GM21619 (cell line): ENCODE results near the gene SUGP1.

Experiments
- ATAC-seq: cut with Tn5 transposase; IDR thresholded peaks from one replicate; pipeline ENCODE4 v1.9.1; 2021; ENCODE audit not compliant: unreplicated experiment

Gene SUGP1

DNA sequence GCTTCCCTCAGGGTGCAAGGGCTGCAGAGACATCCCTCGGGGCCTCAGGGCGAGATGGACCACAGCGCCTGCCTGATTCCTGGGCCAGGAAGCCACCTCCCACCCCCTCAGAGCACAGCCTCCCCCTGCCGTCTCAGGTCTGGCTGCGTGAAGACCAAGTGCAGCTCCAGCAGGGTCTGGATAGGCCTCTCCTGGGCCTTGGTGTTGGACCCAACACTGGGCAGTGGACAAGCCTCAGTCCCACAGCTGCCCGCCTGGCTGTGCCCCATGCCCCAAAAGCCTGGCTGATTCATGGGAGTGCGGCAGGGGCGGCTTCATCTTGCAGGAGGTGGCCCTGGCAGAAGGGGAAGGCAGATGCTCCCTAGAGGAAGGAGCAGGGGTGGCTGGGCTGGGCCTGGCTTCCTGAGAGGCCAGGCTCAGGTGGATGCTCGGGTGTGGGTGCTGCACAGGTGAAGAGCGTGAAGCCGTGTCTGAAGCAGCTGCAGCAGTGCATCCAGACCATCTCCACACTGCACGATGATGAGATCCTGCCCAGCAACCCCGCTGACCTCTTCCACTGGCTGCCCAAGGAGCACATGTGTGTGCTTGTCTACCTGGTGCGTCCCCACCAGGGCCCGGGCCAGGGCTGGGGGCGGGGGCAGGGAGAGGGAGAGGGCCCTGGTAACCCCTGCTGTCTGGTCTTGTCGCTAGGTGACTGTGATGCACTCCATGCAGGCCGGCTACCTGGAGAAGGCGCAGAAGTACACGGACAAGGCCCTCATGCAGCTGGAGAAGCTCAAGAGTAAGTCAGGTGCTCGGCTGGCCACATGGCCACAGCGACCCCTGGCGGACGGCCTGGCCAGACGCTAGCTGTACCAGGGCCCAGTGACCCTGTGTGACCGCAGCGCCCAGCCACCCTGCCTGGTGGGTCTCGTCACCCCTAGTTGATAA, 22.0 kb upstream of the SUGP1 start:
- ATAC-seq, result no peak

DNA sequence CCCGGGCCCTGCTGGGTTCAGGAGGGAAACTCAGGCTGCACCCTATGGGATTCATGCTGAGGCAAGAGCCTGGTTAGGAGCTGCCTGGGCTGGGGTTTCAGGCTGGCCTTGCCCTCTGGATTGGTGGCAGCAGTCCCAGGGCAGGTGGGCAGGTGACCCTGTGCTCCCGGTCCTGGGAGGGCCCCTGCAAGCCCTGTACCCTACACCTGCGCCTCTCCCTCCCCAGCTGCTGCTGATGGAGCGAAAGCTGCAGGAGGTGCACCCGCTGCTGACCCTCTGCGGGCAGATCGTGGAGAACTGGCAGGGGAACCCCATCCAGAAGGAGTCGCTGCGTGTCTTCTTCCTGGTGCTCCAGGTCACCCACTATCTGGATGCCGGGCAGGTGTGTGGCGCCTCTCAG, 20.7 kb upstream of the SUGP1 start:
- ATAC-seq, result no peak

DNA sequence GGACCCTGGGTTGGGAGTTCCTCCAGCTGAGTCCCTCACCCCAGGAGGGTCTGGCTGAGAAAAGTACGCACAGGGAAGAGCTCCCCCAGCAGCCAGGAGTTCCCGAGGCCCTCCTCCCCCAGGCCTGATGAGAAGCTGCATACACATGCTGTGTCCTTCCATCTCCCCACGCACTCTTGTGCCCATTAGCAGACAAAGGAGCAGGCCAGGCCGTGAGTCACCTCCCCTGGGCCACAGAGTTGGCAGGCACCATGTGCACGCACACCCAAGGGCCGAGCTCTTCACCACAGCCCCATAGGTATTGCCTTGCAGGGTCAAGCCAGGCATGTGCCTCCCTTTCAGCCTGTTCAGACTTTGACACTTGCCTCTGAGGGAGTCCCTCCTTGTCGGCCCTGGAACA, 17.8 kb upstream of the SUGP1 start:
- no peak for ATAC-seq

DNA sequence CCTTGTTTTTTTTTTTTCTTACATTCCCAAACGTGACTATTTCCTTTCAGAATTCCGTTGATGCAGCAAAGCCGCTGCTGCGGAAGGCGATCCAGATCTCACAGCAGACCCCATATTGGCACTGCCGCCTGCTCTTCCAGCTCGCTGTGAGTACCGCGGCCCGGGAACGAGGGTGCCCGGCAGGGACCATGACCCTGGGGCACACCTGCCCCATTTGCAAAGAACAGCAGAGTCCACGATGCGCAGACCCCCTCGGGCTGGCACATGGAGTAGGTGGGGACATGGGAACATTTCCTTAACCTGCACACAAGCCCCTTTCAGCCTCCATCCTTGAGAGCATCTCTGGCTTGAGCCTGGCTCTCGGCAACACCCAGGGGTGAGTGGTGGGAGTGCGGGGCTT, 16.8 kb upstream of the SUGP1 start:
- no peak for ATAC-seq

DNA sequence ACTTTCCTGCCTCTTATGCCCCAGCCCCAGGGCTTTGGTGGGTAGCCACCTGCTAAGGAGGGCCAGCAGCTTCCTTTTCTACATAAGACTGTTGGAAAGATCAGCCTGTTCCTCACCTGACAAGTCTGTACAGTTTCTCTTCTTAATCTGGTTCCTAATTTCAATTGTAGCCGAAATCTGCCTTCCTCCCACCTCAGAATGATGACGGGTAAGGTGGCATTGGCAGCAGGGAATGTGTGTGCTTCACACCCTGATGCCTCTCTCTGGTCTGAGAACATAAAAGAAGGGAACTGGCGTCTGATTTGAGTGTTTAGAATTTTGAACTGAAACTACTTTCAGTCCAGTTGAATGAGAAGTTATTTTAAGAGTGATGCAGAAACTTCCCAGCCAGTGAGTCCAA, 16.3 kb upstream of the SUGP1 start:
- ATAC-seq, result no peak

DNA sequence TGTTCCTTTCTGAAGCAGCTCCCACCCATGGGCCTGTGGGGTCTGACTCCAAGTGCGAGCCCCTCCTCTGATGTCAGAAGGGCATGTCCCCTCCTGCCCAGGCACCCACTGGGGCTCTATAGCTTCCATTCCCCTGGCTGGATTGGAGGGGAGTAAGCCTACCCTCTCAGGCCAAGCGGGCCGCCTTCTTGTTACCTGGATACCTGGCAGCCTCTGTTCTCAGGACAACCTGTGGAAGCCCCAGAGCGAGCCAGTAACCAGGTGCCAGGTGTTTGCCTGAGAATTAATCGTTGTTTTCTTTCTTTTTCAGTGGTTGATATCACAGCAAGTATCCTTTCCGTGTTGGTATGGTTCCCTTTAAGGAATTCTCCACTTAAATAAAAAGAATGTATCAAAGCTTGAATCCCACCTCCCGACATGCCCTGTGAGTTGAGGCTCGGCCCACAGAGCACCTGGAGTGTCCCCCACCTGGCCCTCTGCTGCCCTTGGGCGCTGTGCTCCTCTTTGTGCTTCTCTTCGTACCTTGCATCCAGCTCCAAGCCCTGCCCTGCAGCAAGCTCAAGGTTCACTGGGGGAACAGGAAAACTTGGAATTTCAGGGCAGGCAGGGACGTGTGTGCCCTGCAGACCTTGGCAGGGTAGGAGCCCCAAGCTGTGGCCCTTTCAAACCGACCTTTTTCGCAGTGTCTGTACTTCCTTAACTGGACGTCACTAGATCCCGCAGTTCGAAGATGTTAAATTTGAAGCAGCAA, 15.3 kb upstream of the SUGP1 start:
- no peak for ATAC-seq

DNA sequence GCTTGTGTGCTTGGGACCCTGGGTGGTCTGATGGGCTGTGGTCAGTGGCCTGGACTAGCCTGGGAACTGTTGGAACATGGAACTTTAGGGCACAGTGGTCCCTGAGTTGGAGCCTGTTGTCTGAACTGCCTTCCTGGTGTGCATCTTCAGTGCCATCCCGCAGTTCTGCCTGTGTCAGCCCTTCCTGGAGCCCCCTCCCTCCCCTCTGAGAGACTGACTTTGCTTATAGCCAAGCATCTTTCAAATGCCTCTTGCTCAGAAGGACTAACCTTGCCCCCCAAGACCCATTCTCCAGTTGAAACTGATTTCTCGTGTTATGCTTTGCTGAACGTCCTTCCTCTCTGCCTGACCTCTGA, 14.7 kb upstream of the SUGP1 start:
- no peak for ATAC-seq

DNA sequence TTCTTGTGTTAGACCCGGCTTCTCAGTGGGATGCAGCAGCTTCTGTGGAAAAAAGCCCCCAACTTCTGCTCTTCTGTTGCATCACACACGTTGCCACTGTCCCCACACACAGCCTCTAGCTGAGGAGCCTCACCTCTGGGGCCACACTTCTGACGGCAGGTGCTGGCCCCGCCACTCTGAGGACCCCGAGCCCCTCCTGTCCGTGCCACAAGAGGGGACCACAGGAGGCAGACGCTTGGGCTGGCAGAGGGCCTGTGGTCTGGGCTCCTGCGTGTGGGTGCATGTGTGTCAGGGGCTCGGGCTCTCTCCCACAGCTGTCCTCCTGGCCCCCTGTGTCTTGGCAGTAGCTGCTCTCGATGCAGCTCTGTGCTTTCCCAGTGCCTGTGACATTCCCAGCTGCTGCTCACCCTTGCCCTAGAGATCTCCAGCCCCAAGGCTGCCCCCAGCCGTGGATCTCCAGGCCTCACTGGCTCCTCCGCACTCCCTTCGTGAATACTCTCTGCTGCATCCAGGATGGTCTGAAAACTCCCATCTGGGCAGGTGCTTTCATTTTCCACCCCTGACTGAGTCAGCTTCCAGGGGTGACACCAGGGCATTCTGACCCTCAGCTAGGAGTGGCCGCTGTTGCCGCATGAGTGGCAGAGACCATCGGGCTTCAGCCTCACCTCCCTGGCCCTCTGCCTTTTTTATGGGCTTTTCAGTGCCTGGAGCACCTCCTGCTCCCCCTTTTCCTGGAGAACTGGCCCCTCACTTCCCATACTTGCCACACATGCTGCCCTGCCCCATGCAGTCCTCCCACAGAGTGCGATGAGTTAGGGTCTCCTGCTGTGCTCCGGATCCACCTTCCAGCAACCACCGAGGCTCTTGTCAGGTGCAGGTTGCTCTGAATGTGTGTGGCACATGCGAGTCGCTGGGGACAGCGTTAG, 14.0 kb upstream of the SUGP1 start:
- ATAC-seq, result no peak

DNA sequence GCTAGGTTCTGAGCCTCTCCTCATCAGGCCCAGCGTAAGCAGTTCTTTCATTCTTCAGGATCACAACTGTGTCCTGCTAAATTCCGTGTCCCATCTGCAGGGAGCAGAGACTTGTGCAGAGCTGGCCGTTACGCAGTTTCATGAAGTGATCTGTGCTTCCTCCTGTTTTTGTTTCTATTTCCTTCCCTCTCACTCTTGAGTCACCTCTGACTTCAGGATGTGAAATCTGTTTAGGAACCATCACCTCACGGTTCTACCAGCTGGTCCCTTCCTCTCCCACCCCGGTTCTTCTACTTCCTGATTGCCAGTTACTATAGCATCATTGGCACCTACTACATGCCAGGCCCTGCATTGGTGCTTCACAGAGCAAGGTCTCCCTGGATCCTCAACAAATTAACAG, 8.8 kb upstream of the SUGP1 start:
- ATAC-seq, result no peak

DNA sequence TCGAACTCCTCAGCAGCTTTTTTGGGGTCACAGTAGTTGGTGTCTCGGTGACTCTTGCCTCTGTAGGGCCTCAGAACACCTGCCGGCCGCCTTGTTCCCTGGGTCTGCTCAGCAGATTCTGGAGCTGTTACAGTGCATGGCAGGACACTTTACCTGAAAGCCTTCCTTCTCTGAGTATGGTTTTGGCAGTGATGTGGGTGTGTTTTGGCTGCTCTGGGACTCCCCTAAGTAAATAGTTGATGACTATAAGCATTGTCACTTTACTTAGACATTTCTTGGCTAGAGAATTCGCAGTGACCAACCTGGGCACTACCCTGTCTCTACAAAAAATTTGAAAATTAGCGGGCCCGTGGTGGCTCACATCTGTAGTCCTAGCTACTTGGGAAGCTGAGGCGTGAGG, 7.4 kb upstream of the SUGP1 start:
- no peak for ATAC-seq

DNA sequence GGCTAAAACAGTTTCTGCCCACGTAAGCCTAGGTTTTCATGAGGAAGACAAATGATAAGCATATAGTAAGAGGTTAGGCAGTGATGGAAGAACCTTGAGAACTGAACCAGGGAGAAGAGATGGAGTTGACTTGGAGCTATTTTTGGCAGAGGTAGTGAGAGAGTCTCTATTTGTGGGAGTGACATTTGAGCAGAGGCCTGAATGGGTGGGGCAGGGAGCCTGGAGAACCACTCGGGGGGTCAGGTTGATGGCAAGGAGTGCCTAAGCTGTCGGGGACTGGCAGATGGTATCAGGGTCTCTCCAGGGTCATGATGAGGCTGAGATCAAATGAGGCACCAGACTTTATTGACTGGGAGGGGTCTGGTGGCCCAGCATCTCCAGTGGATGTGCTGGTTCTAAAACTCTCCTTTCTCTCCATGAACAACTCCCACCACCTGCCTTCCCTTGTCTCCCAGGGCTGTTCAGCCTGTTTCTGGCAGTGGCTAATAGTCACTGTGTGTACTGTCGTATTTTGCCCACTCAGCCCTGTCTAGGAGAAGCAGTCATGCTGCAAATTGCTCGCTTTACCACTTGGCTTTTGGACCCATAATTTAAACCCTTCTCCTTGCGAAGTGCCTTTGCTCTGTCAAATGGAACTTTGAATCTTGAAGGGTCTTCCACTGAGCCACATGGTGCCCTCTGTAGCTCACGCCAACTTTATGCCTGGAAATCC, 3.9 kb upstream of the SUGP1 start:
- ATAC-seq, result no peak

DNA sequence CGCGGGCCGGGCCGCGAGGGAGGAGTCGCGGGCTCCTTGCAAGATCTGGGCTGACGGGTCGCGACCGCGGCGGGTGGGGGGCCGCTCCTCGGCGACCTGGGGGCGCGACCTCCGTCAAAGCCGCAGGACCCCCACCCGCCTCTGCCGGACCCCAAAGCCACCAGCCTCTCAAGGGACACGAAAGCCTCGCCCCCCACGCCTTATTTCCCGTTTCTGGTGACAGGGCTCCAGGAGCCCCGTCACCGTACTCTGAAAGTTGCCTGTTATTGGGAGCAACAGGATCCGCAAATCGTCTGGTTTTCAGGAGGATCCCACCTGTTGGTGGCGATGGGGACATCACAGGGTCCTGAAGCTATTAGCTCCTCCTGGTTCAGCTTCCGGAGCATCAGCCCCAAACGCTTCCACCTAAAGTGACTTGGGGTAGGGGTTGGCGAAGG, 850 bp upstream of the SUGP1 start:
- peak; percentile 4 for ATAC-seq

DNA sequence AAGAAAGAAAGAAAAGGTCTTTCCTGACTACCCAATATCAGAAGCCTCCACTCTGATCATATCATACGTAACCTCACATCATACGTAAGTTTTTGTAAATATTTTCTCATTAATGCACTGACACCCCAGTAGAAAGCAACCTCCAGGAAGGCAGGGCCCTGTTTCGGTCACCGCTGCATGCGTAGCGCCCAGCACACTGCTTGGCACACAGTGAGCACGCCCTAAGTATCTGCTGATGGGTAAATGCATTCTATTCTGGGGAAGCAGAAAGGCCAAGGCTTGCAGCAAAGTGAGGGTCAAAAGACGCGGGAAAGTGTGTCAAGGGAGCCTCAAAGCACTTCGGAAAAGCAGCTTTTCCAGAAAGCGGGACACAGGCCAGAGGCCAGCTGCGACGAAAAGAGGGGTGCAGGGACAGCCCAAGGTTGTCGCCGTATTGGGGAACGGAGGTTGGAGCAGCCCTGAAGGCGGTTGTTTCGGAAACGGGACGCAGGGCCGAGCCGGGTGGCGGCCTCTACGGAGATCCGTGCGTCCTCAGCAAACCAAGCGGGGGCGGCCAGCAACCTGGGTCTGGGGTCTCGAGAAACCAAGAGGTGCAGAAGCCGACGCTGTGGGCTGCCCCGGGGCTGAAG, 463 bp downstream of the SUGP1 start:
- no peak for ATAC-seq

DNA sequence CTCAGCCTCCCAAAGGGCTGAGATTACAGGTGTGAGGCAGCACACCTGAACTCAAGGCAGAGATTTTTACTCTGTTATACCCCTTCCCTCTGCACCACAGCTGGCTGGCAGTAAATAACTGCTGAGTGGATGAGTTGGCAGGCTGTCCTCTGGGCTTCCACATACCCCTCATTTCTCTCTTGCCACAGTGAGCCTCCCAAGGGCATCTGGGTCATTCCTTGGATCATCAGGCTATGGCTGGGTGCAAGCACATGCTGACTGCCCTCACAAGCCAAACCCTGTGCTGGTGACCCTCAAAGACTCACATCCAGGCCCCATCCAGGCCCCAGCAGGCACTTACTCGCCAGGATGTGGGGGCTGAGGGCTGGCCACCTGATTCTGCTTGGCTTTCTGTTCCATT, 4.2 kb downstream of the SUGP1 start:
- ATAC-seq, result no peak

DNA sequence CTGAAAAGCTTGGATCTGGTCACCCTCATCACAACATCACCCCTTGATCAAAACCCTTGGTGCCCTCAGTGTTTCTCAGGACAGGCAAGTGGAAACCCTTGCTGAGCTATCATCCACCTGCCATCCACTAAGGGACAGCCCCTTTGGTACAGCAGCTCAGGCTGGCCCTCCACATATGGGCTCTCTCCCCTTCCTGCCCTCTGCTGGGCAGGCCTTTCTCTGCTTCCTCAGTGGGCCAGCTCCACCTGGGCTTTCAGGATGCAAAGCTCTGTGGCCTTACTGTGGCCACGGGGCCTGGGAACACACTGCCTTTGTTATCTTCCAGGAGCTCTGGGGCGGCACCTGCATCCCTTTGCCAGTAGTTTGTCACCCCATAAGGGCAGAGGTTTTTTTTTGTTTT, 4.9 kb downstream of the SUGP1 start:
- no peak for ATAC-seq

DNA sequence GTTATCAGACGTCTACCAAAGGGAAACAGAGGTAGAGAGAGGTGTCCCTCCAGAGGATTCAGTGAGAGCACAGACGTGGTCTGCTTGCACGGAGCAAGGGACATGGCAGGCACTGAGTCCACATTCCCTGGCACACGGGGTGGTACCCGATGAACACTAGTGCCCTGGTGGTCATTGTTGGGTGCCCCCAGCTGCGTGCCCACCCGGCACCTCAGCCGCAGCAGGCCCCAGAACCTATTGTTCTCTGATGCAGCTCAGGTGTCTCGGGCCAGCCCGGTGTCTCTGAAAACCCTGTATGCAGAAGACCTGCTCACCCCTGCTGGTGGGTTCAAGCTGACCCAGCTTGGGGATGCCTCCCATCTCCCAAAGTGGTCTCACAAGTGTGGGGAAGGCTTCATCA, 11.9 kb downstream of the SUGP1 start:
- ATAC-seq, result no peak

DNA sequence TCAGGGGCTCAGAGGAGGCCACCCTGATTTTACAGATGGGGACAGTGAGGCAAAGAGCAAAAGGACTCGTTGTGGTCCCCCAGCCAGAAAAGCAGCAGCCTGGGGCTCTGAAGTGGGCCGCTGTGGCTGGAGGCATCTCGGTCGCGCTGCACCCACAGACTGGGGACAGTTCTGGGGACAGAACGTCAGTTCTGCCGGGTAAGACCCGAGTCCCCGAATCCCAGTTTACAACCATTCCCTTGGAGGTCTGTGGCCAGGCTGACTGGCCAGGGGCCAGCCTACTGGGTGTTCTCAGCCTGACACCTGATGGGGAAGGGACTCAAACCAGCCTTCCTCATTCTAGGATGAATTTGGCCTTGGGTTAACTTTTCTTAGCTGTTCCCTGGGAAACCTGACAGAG, 14.1 kb downstream of the SUGP1 start:
- ATAC-seq, result no peak

DNA sequence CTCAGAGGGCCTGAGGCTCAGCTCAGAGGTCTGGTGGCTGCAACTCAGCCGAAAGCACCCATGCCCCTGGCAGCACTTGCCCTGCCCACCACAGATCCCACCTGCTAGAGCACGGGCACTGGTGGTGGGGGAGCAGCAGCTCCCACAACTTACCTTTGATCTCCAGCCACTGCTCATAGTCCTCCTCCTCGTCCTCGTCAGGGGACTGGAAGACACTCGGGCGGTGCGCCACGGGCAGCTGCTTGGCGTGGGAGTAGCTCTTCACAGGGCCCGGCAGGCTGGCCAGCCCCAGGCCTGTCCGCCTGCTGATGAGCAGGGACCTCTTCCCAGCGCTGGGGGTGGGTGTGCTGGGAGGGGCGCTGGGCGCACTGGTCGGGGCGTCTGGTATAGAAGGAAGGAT, 14.6 kb downstream of the SUGP1 start:
- ATAC-seq, result no peak

DNA sequence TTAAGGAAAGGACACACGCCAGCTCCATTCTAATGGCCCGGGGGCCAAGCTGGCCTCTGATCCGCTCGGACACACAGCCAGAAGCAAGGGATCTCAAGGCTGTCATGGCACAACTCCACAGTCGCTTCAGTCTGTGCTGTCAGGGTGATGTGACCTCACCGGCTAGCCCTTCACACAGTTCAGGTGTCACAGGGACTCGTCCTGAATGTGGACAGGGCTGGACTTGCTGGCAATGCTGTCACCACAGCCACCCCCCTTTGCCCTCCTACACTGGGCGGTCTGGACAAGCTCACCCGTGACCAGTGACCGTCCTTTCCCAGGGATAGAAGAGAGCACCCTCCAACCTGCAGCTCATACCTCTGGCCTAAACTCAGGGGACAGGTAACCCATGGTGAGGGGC, 15.2 kb downstream of the SUGP1 start:
- ATAC-seq, result no peak
